Testis (tissue), 3 donors: ENCODE results near the gene KCNQ1. TPM values are rescaled to one million over a fixed set of nuclear protein-coding genes. Genes with fewer than 3 reads are reported as not detected.

ENCODE experiments used
- DNase-seq: peaks from one replicate; pipeline ENCODE4 v3.0.0-alpha.2; 2019
- H3K27ac ChIP-seq, 2 donors: fragments of 200-600 bp; sonication (generic); one replicate each; pipeline ENCODE4 v1.5.1; 2019
- H3K27me3 ChIP-seq: fragments of 200-600 bp; sonication (generic); one replicate; pipeline ENCODE4 v1.5.1; 2019
- H3K36me3 ChIP-seq: fragments of 200-600 bp; sonication (generic); one replicate; pipeline ENCODE4 v1.5.1; 2017; ENCODE audit warnings: low read depth; ENCODE audit errors: missing control alignments
- H3K4me1 ChIP-seq: fragments of 200-600 bp; sonication (generic); one replicate; pipeline ENCODE4 v1.5.1; 2019
- H3K4me3 ChIP-seq, 2 donors: fragments of 200-600 bp; sonication (generic); one replicate each; pipeline ENCODE4 v1.5.1; 2017 to 2019
- H3K9me3 ChIP-seq: fragments of 200-600 bp; sonication (generic); one replicate; pipeline ENCODE4 v1.5.1; 2017
- CTCF ChIP-seq, 3 experiments: fragments of 450-650 bp in 2 of 3; fragments of 200-600 bp in 1 of 3; sonication (generic) in 1 of 3; IDR thresholded peaks; one replicate each; pipeline ENCODE4 v1.5.1; 2016 to 2019; ENCODE audit warnings: antibody characterized with exemption in 3 of 3, mild to moderate bottlenecking in 2 of 3, moderate library complexity in 1 of 3
- POLR2A ChIP-seq: fragments of 450-650 bp; IDR thresholded peaks from one replicate; pipeline ENCODE4 v1.6.1; 2017; ENCODE audit warnings: antibody characterized with exemption, mild to moderate bottlenecking, moderate library complexity
- WGBS, 2 donors: methylation state at CpG; one replicate each; pipeline ENCODE4 v1.1.5; 2018; 5-methylcytosine and 5-hydroxymethylcytosine counted together
- intact Hi-C: fragments of 100-400 bp; cut with DNase I; formaldehyde crosslinking; loops from one replicate; pipeline ENCODE4 v1.15.1; 2023; ENCODE audit warnings: low total_unique reads
- polyA plus RNA-seq: library from polyadenylated mRNA; stranded (reverse); fragments of 350-450 nt; fragmentation: Illumina TruSeq; extraction: RNeasy Lipid Tissue Mini Kit (QIAGEN cat#74804); gene quantifications from one replicate; pipeline ENCODE4 v1.2.3, GENCODE V29; 2014; ENCODE audit warnings: low read depth, low replicate concordance; ENCODE audit not compliant: insufficient read depth
- total RNA-seq, 2 donors: library from RNA; depleted of rRNA; stranded (reverse); fragments of >200 nt; gene quantifications; one replicate each; pipeline ENCODE4 v1.2.3, GENCODE V29; 2016

KCNQ1 gene
- total and polyA plus RNA-seq, 3 donors from 2014 or later, result 6.0 to 24.2 (median 12.8) TPM

GRCh38 chr11:2690596-2691354 lies 246.0 kb downstream of the KCNQ1 start:
- no peak for DNase-seq
- no peak overlapping the region for H3K4me3 ChIP-seq
- WGBS, 2 donors, result 80 to 93% methylated on average over 5 to 6 of the region's 6 CpGs
- no peak overlapping the region for H3K27ac ChIP-seq
- no peaks in the 10 kb centered on the region for H3K4me1 ChIP-seq
- no peaks in the 10 kb centered on the region for H3K9me3 ChIP-seq
- H3K27me3 ChIP-seq, result no peaks in the 10 kb centered on the region
- no peak for TF ChIP-seq CTCF (IDR thresholded peaks at IDR 0.05)
- TF ChIP-seq POLR2A, result no peak
- intact Hi-C loops, result no loop called here
- no peaks in the 10 kb centered on the region for H3K36me3 ChIP-seq

GRCh38 chr11:2691355-2691761 lies 246.6 kb downstream of the KCNQ1 start:
- intact Hi-C loops, result no loop called here
- DNase-seq, result no peak

GRCh38 chr11:2691991-2692875 lies 247.4 kb downstream of the KCNQ1 start:
- intact Hi-C loops, result no loop called here
- WGBS, 2 donors, result 87 to 90% methylated on average over 3 of the region's 3 CpGs
- Histone ChIP-seq H3K36me3 (no peaks in the 10 kb centered on the region), H3K4me1 (no peaks in the 10 kb centered on the region), H3K4me3 (no peak overlapping the region), H3K27me3 (no peaks in the 10 kb centered on the region), H3K27ac (no peak overlapping the region), H3K9me3 (no peaks in the 10 kb centered on the region)
- no peak for DNase-seq
- TF ChIP-seq POLR2A, result no peak
- TF ChIP-seq CTCF (IDR thresholded peaks at IDR 0.05), result no peak

More at GRCh38 chr11:2691355-2691761, 246.6 kb downstream of the KCNQ1 start:
- H3K4me1 ChIP-seq, result no peaks in the 10 kb centered on the region
- TF ChIP-seq CTCF (IDR thresholded peaks at IDR 0.05) (no peak), POLR2A (no peak)
- H3K27ac ChIP-seq, result no peak overlapping the region
- no peaks in the 10 kb centered on the region for H3K36me3 ChIP-seq
- H3K4me3 ChIP-seq, result no peak overlapping the region
- no peaks in the 10 kb centered on the region for H3K27me3 ChIP-seq
- WGBS, 2 donors, result 63 to 70% methylated on average over 3 of the region's 3 CpGs
- H3K9me3 ChIP-seq, result no peaks in the 10 kb centered on the region

GRCh38 chr11:2693271-2694261 lies 248.8 kb downstream of the KCNQ1 start:
- Histone ChIP-seq H3K9me3 (no peaks in the 10 kb centered on the region), H3K36me3 (no peaks in the 10 kb centered on the region), H3K4me3 (no peak overlapping the region), H3K27me3 (no peaks in the 10 kb centered on the region), H3K4me1 (no peaks in the 10 kb centered on the region), H3K27ac (no peak overlapping the region)
- 81 to 84% methylated on average over 17 to 18 of the region's 18 CpGs for WGBS, 2 donors
- TF ChIP-seq CTCF (IDR thresholded peaks at IDR 0.05) (no peak), POLR2A (no peak)
- DNase-seq, result no peak
- intact Hi-C loops, result no loop called here
